Measurements from ENCODE around the gene PTPRG.

Gene PTPRG

DNA sequence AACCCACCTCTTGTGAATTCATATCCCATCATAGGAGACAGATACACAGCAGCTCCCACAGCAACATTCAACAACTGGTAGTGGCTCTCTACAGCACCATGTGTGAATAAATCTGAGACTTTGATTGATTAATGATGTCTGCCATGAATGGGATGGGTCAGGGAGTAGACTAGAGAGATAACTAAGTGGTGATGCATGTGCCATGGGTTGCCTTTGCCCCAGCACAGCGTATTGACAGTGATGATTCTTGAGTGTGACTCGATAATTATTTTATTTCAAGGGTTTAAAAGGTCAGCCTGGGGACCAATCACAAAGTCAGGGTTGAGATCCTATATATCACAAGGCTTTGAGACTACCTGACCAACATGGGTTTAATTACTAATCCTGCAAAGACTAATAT, 295.9 kb downstream of the PTPRG start:
- H3K27me3 Mint-ChIP-seq = no peaks in the 10 kb centered on the region
- H3K4me1 Mint-ChIP-seq (ENCODE audit: low read depth) = no peaks in the 10 kb centered on the region
- H3K27ac Mint-ChIP-seq = no peak overlapping the region
- intact Hi-C loops (cut with micrococcal nuclease) = no loop called here
- no peaks in the 10 kb centered on the region for H3K36me3 Mint-ChIP-seq (ENCODE audit: low read depth)
- H3K4me3 Mint-ChIP-seq = no peak overlapping the region
- no peaks in the 10 kb centered on the region for H3K9me3 Mint-ChIP-seq

DNA sequence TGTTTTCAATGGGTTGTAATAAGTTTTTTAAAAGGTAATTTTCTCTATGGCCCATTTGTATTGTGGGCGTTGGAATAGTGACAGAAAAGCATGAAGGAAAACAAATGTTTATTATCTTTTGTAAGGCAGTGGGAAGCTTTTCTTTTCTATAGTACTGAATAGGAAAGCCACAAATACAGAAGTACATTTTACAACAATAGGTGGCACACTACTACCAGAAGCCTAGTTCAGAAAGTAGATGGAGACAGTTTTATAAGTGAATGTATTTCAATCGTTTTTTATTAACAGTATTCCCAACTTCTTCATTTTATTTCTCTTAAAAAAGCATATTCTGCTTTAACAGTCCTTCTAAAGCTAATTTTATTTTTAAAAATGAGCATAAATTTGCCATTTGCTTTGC, 296.7 kb downstream of the PTPRG start:
- Mint-ChIP-seq H3K27me3 (no peaks in the 10 kb centered on the region), H3K36me3 (ENCODE audit: low read depth) (no peaks in the 10 kb centered on the region), H3K4me3 (no peak overlapping the region), H3K27ac (no peak overlapping the region), H3K9me3 (no peaks in the 10 kb centered on the region), H3K4me1 (ENCODE audit: low read depth) (no peaks in the 10 kb centered on the region)
- intact Hi-C loops (cut with micrococcal nuclease) = no loop called here

- no peaks in the 10 kb centered on the region for H3K27me3 Mint-ChIP-seq
- intact Hi-C loops (cut with micrococcal nuclease) = no loop called here
- no peaks in the 10 kb centered on the region for H3K4me1 Mint-ChIP-seq (ENCODE audit: low read depth)
- H3K36me3 Mint-ChIP-seq (ENCODE audit: low read depth) = no peaks in the 10 kb centered on the region
- no peak overlapping the region for H3K27ac Mint-ChIP-seq
- H3K4me3 Mint-ChIP-seq = no peak overlapping the region
- H3K9me3 Mint-ChIP-seq = no peaks in the 10 kb centered on the region
These were observed 300.0 kb downstream of the PTPRG start for GRCh38 chr3:61861410-61861809.

GRCh38 chr3:61862614-61863289, 301.4 kb downstream of the PTPRG start:
- Mint-ChIP-seq H3K27ac (no peak overlapping the region), H3K4me1 (ENCODE audit: low read depth) (no peaks in the 10 kb centered on the region), H3K36me3 (ENCODE audit: low read depth) (no peaks in the 10 kb centered on the region), H3K9me3 (no peaks in the 10 kb centered on the region), H3K4me3 (no peak overlapping the region), H3K27me3 (no peaks in the 10 kb centered on the region)
- intact Hi-C loops (cut with micrococcal nuclease) = no loop called here

GRCh38 chr3:61863579-61863978, 302.2 kb downstream of the PTPRG start:
- Mint-ChIP-seq H3K36me3 (ENCODE audit: low read depth) (no peaks in the 10 kb centered on the region), H3K9me3 (no peaks in the 10 kb centered on the region), H3K27me3 (no peaks in the 10 kb centered on the region), H3K4me3 (no peak overlapping the region), H3K4me1 (ENCODE audit: low read depth) (no peaks in the 10 kb centered on the region), H3K27ac (no peak overlapping the region)
- intact Hi-C loops (cut with micrococcal nuclease) = no loop called here

- Mint-ChIP-seq H3K27ac (no peak overlapping the region), H3K4me3 (no peak overlapping the region), H3K27me3 (no peaks in the 10 kb centered on the region), H3K4me1 (ENCODE audit: low read depth) (no peaks in the 10 kb centered on the region), H3K9me3 (no peaks in the 10 kb centered on the region), H3K36me3 (ENCODE audit: low read depth) (no peaks in the 10 kb centered on the region)
- intact Hi-C loops (cut with micrococcal nuclease) = no loop called here
These were observed 303.5 kb downstream of the PTPRG start for GRCh38 chr3:61864886-61865285.

DNA sequence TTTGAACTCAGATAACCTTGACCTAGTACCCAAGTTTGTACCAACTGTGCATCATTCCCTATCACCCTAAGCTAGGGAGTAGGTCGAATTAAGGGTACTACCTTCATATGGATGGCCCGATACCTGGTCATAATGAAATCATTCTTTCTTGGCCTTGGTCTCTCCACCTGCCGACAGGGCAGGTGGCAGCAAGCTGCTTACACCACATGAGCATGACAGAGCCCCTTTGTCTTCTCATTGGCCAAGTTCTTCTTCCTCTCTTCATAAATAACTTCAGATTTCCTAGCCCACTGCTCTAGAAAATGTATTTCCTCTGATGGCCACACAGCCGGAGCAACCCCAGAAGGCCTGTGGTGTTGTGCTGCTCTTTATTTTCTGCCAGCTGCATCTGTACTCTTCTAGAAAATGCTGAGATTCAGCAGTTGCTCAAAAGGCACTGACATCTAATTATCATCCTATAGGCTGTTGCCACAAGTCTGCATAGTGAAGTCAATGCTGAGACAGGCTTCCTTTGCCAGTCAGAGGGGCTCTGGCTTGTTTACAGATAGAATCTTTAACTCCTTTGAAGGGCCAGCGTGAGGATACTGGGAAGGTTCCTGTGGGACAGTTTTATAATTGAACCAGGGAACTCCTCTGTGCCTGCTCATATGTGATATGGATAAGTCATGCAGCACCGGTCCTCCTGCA, 304.2 kb downstream of the PTPRG start:
- Mint-ChIP-seq H3K36me3 (ENCODE audit: low read depth) (no peaks in the 10 kb centered on the region), H3K4me1 (ENCODE audit: low read depth) (no peaks in the 10 kb centered on the region), H3K9me3 (no peaks in the 10 kb centered on the region), H3K27me3 (no peaks in the 10 kb centered on the region), H3K27ac (no peak overlapping the region), H3K4me3 (no peak overlapping the region)
- intact Hi-C loops (cut with micrococcal nuclease) = no loop called here

GRCh38 chr3:61866153-61866542, 304.8 kb downstream of the PTPRG start:
- intact Hi-C loops (cut with micrococcal nuclease) = no loop called here
- no peaks in the 10 kb centered on the region for H3K9me3 Mint-ChIP-seq
- no peaks in the 10 kb centered on the region for H3K27me3 Mint-ChIP-seq
- H3K4me3 Mint-ChIP-seq = no peak overlapping the region
- no peaks in the 10 kb centered on the region for H3K36me3 Mint-ChIP-seq (ENCODE audit: low read depth)
- H3K27ac Mint-ChIP-seq = no peak overlapping the region
- no peaks in the 10 kb centered on the region for H3K4me1 Mint-ChIP-seq (ENCODE audit: low read depth)

- intact Hi-C loops (cut with micrococcal nuclease) = no loop called here
- Mint-ChIP-seq H3K4me1 (ENCODE audit: low read depth) (no peaks in the 10 kb centered on the region), H3K27me3 (no peaks in the 10 kb centered on the region), H3K27ac (no peak overlapping the region), H3K36me3 (ENCODE audit: low read depth) (no peaks in the 10 kb centered on the region), H3K9me3 (no peaks in the 10 kb centered on the region), H3K4me3 (no peak overlapping the region)
These were observed 305.6 kb downstream of the PTPRG start for GRCh38 chr3:61866961-61867461.

- Mint-ChIP-seq H3K4me3 (no peak overlapping the region), H3K36me3 (ENCODE audit: low read depth) (no peaks in the 10 kb centered on the region), H3K27me3 (no peaks in the 10 kb centered on the region), H3K27ac (no peak overlapping the region), H3K4me1 (ENCODE audit: low read depth) (no peaks in the 10 kb centered on the region), H3K9me3 (no peaks in the 10 kb centered on the region)
- intact Hi-C loops (cut with micrococcal nuclease) = no loop called here
These were observed 307.1 kb downstream of the PTPRG start for GRCh38 chr3:61868499-61868898.

- Mint-ChIP-seq H3K27ac (no peak overlapping the region), H3K36me3 (ENCODE audit: low read depth) (no peaks in the 10 kb centered on the region), H3K27me3 (no peaks in the 10 kb centered on the region), H3K4me3 (no peak overlapping the region), H3K9me3 (no peaks in the 10 kb centered on the region), H3K4me1 (ENCODE audit: low read depth) (no peaks in the 10 kb centered on the region)
- intact Hi-C loops (cut with micrococcal nuclease) = no loop called here
These were observed 308.0 kb downstream of the PTPRG start for GRCh38 chr3:61869371-61869770.

DNA sequence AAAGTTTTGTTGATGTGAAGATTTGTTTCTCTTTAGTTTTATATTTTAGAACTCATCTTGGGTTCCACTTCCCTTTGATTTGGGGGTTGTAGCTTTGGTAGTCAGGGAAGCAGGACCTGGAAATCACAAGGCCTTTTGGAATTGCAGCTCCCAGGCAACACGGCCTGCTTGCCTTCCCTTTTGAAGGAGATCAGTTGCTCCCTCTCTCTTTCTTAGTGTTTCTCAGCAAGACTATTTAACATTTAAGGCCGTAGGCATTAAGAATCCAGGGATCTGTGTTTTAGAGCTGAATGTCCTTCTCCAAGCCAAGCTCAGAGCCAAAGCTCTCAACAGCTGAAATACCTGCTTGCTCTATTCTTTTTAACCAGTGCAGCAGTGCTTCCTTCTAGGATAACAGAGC, 310.3 kb downstream of the PTPRG start:
- H3K27ac Mint-ChIP-seq = no peak overlapping the region
- H3K4me1 Mint-ChIP-seq (ENCODE audit: low read depth) = no peaks in the 10 kb centered on the region
- H3K27me3 Mint-ChIP-seq = no peaks in the 10 kb centered on the region
- no peak overlapping the region for H3K4me3 Mint-ChIP-seq
- intact Hi-C loops (cut with micrococcal nuclease) = no loop called here
- no peaks in the 10 kb centered on the region for H3K36me3 Mint-ChIP-seq (ENCODE audit: low read depth)
- H3K9me3 Mint-ChIP-seq = no peaks in the 10 kb centered on the region

- Mint-ChIP-seq H3K36me3 (ENCODE audit: low read depth) (no peaks in the 10 kb centered on the region), H3K4me3 (no peak overlapping the region), H3K4me1 (ENCODE audit: low read depth) (no peaks in the 10 kb centered on the region), H3K9me3 (no peaks in the 10 kb centered on the region), H3K27me3 (no peaks in the 10 kb centered on the region), H3K27ac (no peak overlapping the region)
- intact Hi-C loops (cut with micrococcal nuclease) = no loop called here
These were observed 310.8 kb downstream of the PTPRG start for GRCh38 chr3:61872077-61872706.

DNA sequence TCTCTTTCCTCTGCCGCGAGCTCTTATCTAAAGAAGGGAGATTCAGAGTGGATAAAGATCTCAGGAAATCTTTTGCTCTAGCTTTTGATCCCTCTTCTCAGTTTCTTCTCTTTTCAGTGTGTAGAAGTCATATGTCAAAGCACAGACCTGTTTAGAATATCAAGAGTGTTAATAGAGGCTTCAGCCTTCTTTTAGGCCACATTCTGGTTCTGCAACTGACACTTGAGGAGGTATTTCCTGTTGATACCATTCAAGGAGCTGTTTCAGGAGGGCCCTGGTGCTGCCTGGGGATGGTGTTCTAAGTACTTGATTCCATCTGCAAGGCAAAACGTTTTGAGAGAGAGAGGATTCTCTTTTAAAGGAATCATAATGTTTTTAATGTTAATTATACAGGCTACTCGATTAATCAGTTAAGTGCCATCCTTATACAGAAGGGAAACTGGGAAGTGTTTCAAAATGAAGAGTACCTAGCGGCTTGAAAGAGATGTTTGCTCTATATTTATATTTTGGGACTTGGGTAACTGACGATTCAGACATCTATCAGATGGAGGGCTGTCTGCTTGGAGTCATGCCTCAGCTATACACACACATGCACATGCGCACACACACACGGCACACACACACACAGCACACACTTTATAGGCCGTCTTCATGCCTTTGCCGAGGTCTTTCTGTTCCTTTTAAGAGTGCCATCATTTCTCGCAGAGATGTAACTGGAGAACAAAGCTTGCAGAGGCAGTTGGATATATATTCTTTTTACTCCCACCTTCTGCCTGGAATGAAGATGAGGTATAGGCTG, 313.9 kb downstream of the PTPRG start:
- H3K4me1 Mint-ChIP-seq (ENCODE audit: low read depth) = no peaks in the 10 kb centered on the region
- H3K36me3 Mint-ChIP-seq (ENCODE audit: low read depth) = no peaks in the 10 kb centered on the region
- H3K9me3 Mint-ChIP-seq = no peaks in the 10 kb centered on the region
- intact Hi-C loops (cut with micrococcal nuclease) = no loop called here
- no peaks in the 10 kb centered on the region for H3K27me3 Mint-ChIP-seq
- H3K4me3 Mint-ChIP-seq = no peak overlapping the region
- H3K27ac Mint-ChIP-seq = no peak overlapping the region

Measured in dendritic cell treated with granulocyte-macrophage colony-stimulating factor and Interleukin-4, amounts not matched to agents 40 ng/mL and 50 ng/mL, for 4 days (primary cell).